NB4 (cell line): ENCODE measurements around the gene MACROD2.

ENCODE experiments used
- MYC ChIP-seq: IDR thresholded peaks from 2 replicates; pipeline ENCODE4 v1.6.1; 2011; ENCODE audit warnings: low read depth, low read length
- POLR2A ChIP-seq: IDR thresholded peaks from 2 replicates; pipeline ENCODE4 v1.6.1; 2011; ENCODE audit warnings: mild to moderate bottlenecking; ENCODE audit not compliant: insufficient read length; ENCODE audit errors: extremely low read depth
- TF ChIP-seq, protein P1 (sequence below): IDR thresholded peaks from one replicate; pipeline ENCODE4 v1.5.1; 2012; ENCODE audit warnings: low read depth, low read length

DNA sequence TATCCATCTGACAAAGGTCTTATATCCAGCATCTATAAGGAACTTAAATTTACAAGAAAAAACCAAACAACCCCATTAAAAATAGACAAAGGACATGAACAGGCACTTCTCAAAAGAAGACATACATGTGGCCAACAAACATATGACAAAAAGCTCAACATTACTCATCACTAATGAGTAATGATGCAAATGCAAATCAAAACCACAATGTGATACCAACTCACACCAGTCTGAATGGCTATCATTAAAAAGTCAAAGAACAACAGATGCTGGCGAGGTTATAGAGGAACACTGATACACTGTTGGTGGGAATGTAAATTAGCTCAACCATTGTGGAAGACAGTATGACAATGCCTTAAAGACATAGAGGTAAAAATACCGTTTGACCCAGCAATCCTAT lies 13.9 kb downstream of the MACROD2 start:
- TF ChIP-seq POLR2A (no peak), MYC (no peak)
- TF ChIP-seq, protein P1, sequence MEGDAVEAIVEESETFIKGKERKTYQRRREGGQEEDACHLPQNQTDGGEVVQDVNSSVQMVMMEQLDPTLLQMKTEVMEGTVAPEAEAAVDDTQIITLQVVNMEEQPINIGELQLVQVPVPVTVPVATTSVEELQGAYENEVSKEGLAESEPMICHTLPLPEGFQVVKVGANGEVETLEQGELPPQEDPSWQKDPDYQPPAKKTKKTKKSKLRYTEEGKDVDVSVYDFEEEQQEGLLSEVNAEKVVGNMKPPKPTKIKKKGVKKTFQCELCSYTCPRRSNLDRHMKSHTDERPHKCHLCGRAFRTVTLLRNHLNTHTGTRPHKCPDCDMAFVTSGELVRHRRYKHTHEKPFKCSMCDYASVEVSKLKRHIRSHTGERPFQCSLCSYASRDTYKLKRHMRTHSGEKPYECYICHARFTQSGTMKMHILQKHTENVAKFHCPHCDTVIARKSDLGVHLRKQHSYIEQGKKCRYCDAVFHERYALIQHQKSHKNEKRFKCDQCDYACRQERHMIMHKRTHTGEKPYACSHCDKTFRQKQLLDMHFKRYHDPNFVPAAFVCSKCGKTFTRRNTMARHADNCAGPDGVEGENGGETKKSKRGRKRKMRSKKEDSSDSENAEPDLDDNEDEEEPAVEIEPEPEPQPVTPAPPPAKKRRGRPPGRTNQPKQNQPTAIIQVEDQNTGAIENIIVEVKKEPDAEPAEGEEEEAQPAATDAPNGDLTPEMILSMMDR = no peak
